Uterus (tissue), 4 donors: ENCODE results near the gene ZNF81. TPM values are rescaled to one million over a fixed set of nuclear protein-coding genes. Genes with fewer than 3 reads are reported as not detected.
"Not testable (repeated sequence)": the region's sequence is repeated elsewhere in the genome, so short reads cannot be mapped to it uniquely, and the experiment has no call there.

Source experiments
- DNase-seq, 2 donors: peaks; one replicate each; pipeline ENCODE4 v3.0.0-alpha.2; 2019 to 2020
- H3K27ac ChIP-seq, 2 donors: fragments of 200-600 bp; sonication (generic); 1 replicate in 1 of 2; 2 replicates in 1 of 2; pipeline ENCODE4 v1.5.1; 2016 to 2018
- H3K27me3 ChIP-seq, 2 donors: fragments of 200-600 bp; sonication (generic); one replicate each; pipeline ENCODE4 v1.5.1; 2018 to 2019; ENCODE audit warnings: control low read depth in 1 of 2
- H3K36me3 ChIP-seq, 2 donors: fragments of 200-600 bp; sonication (generic); one replicate each; pipeline ENCODE4 v1.5.1; 2019; ENCODE audit warnings: control low read depth in 1 of 2
- H3K4me1 ChIP-seq, 2 donors: fragments of 200-600 bp; sonication (generic); one replicate each; pipeline ENCODE4 v1.5.1; 2018 to 2019; ENCODE audit warnings: control low read depth in 1 of 2
- H3K4me3 ChIP-seq, 2 donors: fragments of 200-600 bp; sonication (generic); 1 replicate in 1 of 2; 2 replicates in 1 of 2; pipeline ENCODE4 v1.5.1; 2018 to 2019; ENCODE audit warnings: mild to moderate bottlenecking in 1 of 2
- H3K9me3 ChIP-seq, 2 donors: fragments of 200-600 bp; sonication (generic); one replicate each; pipeline ENCODE4 v1.5.1; 2019; ENCODE audit warnings: control low read depth in 1 of 2
- CTCF ChIP-seq, 4 experiments: fragments of 200-600 bp in 2 of 4; fragments of 450-650 bp in 2 of 4; sonication (generic) in 2 of 4; IDR thresholded peaks; one replicate each; pipeline ENCODE4 v1.5.1; 2016 to 2019; ENCODE audit warnings: antibody characterized with exemption in 4 of 4, mild to moderate bottlenecking in 2 of 4, moderate library complexity in 1 of 4
- POLR2A ChIP-seq, 2 donors: fragments of 450-650 bp; IDR thresholded peaks; one replicate each; pipeline ENCODE4 v1.6.1; 2016; ENCODE audit warnings: antibody characterized with exemption in 2 of 2, mild to moderate bottlenecking in 1 of 2, moderate library complexity in 1 of 2
- intact Hi-C: fragments of 100-400 bp; cut with DNase I; formaldehyde crosslinking; loops from one replicate; pipeline ENCODE4 v1.15.1; 2023; ENCODE audit warnings: low total_unique reads
- total RNA-seq, 4 donors: library from RNA; depleted of rRNA in 3 of 4; stranded (reverse); fragments of >200 nt in 3 of 4; gene quantifications; one replicate each; pipeline versions ENCODE4 v1.1.0 to v1.2.4, GENCODE V29; 2014 to 2023
- donor health status: DM: yes; HTN: yes; CAD: no.

Gene ZNF81
- total RNA-seq: 10 to 100 TPM in 2 of 4 donors, 1 to 10 TPM in 2; 2.6 to 26.6 (median 9.4) TPM

- Histone ChIP-seq H3K4me3 (peak within 1 kb of the TSS; percentile 47 to 50), H3K27ac (peak within 1 kb of the TSS; percentile 65 to 79), H3K4me1 (no peaks in the 10 kb centered on the region), H3K27me3 (no peaks in the 10 kb centered on the region), H3K9me3 (no peaks in the 10 kb centered on the region), H3K36me3 (no peaks in the 10 kb centered on the region)
- intact Hi-C loops: no loop called here
- peak; percentile 96 to 97 for DNase-seq
- TF ChIP-seq CTCF (IDR thresholded peaks at IDR 0.05): no peak
- TF ChIP-seq POLR2A (IDR thresholded peaks at IDR 0.05): peak in 1 of 2 donors; percentile 43
Observed at GRCh38 chrX:47836164-47837072, at the start of gene ZNF81. Gene ZNF81, plus strand, starts transcription at chrX:47836902. Its CDS starts 9,366 bp downstream, at chrX:47846268.

- no peak for TF ChIP-seq POLR2A (IDR thresholded peaks at IDR 0.05)
- H3K4me3 ChIP-seq: no peak overlapping the region
- no peak overlapping the region for H3K27ac ChIP-seq
- no peaks in the 10 kb centered on the region for H3K9me3 ChIP-seq
- no peaks in the 10 kb centered on the region for H3K4me1 ChIP-seq
- intact Hi-C loops: no loop called here
- peaks cover 0 to 5% of the 10 kb centered on the region in 2 donors for H3K27me3 ChIP-seq
- H3K36me3 ChIP-seq: no peaks in the 10 kb centered on the region
- DNase-seq: no peak
Observed at GRCh38 chrX:47796433-47796906, 40.2 kb upstream of the ZNF81 start.

GRCh38 chrX:47797084-47797483, 39.6 kb upstream of the ZNF81 start:
- H3K4me3 ChIP-seq: no peak overlapping the region
- no peak for TF ChIP-seq POLR2A (IDR thresholded peaks at IDR 0.05)
- no peak for TF ChIP-seq CTCF (IDR thresholded peaks at IDR 0.05)
- peaks cover 0 to 5% of the 10 kb centered on the region in 2 donors for H3K27me3 ChIP-seq
- H3K4me1 ChIP-seq: no peaks in the 10 kb centered on the region
- intact Hi-C loops: no loop called here
- no peaks in the 10 kb centered on the region for H3K36me3 ChIP-seq
- no peak overlapping the region for H3K27ac ChIP-seq
- no peak for DNase-seq
- no peaks in the 10 kb centered on the region for H3K9me3 ChIP-seq

- Histone ChIP-seq H3K36me3 (no peaks in the 10 kb centered on the region), H3K4me1 (no peaks in the 10 kb centered on the region), H3K27me3 (peaks cover 0 to 5% of the 10 kb centered on the region in 2 donors), H3K9me3 (no peaks in the 10 kb centered on the region), H3K27ac (no peak overlapping the region), H3K4me3 (no peak overlapping the region)
- no peak for DNase-seq
- intact Hi-C loops: no loop called here
- TF ChIP-seq POLR2A (IDR thresholded peaks at IDR 0.05) (no peak), CTCF (IDR thresholded peaks at IDR 0.05) (no peak)
Observed at GRCh38 chrX:47798861-47799260, 37.8 kb upstream of the ZNF81 start.

GRCh38 chrX:47802589-47802988, 34.1 kb upstream of the ZNF81 start:
- Histone ChIP-seq H3K27me3 (peaks cover 0 to 2% of the 10 kb centered on the region in 2 donors), H3K9me3 (no peaks in the 10 kb centered on the region), H3K4me1 (no peaks in the 10 kb centered on the region), H3K27ac (no peak overlapping the region), H3K36me3 (no peaks in the 10 kb centered on the region), H3K4me3 (no peak overlapping the region)
- no peak for DNase-seq
- intact Hi-C loops: no loop called here
- no peak for TF ChIP-seq POLR2A (IDR thresholded peaks at IDR 0.05)
- TF ChIP-seq CTCF (IDR thresholded peaks at IDR 0.05): no peak

GRCh38 chrX:47803103-47803502, 33.6 kb upstream of the ZNF81 start:
- DNase-seq, H3K4me1 ChIP-seq, H3K36me3 ChIP-seq, H3K27me3 ChIP-seq, intact Hi-C loops, H3K27ac ChIP-seq, H3K9me3 ChIP-seq, H3K4me3 ChIP-seq: not testable (repeated sequence)
